ENCODE measurements around the gene TK2.

Gene TK2

GRCh38 chr16:66552286-66553177 is 2.6 kb upstream of the TK2 start, which contains the start of gene CKLF:
TSS of gene CKLF (plus strand) at chr16:66552576. CDS start at chr16:66552716, 140 bp downstream.
- H3K9me3 ChIP-seq (ENCODE audit: control insufficient read depth, low read length) = no peaks in the 10 kb centered on the region
- H3K36me3 ChIP-seq (ENCODE audit: control insufficient read depth, insufficient read depth, low read length) = no peaks in the 10 kb centered on the region
- H3K9ac ChIP-seq (ENCODE audit: low read length) = peak within 1 kb of the TSS; percentile 78
- peaks cover 25% of the 10 kb centered on the region for H3K4me1 ChIP-seq (ENCODE audit: control insufficient read depth, insufficient read depth, low read length)
- H3K4me3 ChIP-seq (ENCODE audit: low read length) = peak within 1 kb of the TSS; percentile 23
- no peaks in the 10 kb centered on the region for H3K27me3 ChIP-seq (ENCODE audit: control insufficient read depth, insufficient read depth, low read length)

- Histone ChIP-seq H3K4me1 (ENCODE audit: control insufficient read depth, insufficient read depth, low read length) (peaks cover 25% of the 10 kb centered on the region), H3K27me3 (ENCODE audit: control insufficient read depth, insufficient read depth, low read length) (no peaks in the 10 kb centered on the region), H3K36me3 (ENCODE audit: control insufficient read depth, insufficient read depth, low read length) (no peaks in the 10 kb centered on the region), H3K9me3 (ENCODE audit: control insufficient read depth, low read length) (no peaks in the 10 kb centered on the region), H3K9ac (ENCODE audit: low read length) (peak overlapping the region; percentile 78), H3K4me3 (ENCODE audit: low read length) (peak overlapping the region; percentile 23)
These were observed 1.9 kb upstream of the TK2 start for GRCh38 chr16:66551788-66552285.

GRCh38 chr16:66551348-66551759 is 1.4 kb upstream of the TK2 start:
- H3K4me1 ChIP-seq (ENCODE audit: control insufficient read depth, insufficient read depth, low read length) = peaks cover 25% of the 10 kb centered on the region
- H3K9ac ChIP-seq (ENCODE audit: low read length) = peak overlapping the region; percentile 78
- H3K36me3 ChIP-seq (ENCODE audit: control insufficient read depth, insufficient read depth, low read length) = no peaks in the 10 kb centered on the region
- no peaks in the 10 kb centered on the region for H3K27me3 ChIP-seq (ENCODE audit: control insufficient read depth, insufficient read depth, low read length)
- H3K9me3 ChIP-seq (ENCODE audit: control insufficient read depth, low read length) = no peaks in the 10 kb centered on the region
- H3K4me3 ChIP-seq (ENCODE audit: low read length) = no peak overlapping the region

GRCh38 chr16:66548868-66549267 is 1.1 kb downstream of the TK2 start:
- peak overlapping the region; percentile 93 for H3K9ac ChIP-seq (ENCODE audit: low read length)
- peaks cover 25% of the 10 kb centered on the region for H3K4me1 ChIP-seq (ENCODE audit: control insufficient read depth, insufficient read depth, low read length)

GRCh38 chr16:66548068-66548467 is 1.9 kb downstream of the TK2 start:
- Histone ChIP-seq H3K9ac (ENCODE audit: low read length) (peak overlapping the region; percentile 93), H3K4me1 (ENCODE audit: control insufficient read depth, insufficient read depth, low read length) (peaks cover 20% of the 10 kb centered on the region), H3K27me3 (ENCODE audit: control insufficient read depth, insufficient read depth, low read length) (no peaks in the 10 kb centered on the region), H3K36me3 (ENCODE audit: control insufficient read depth, insufficient read depth, low read length) (no peaks in the 10 kb centered on the region), H3K4me3 (ENCODE audit: low read length) (no peak overlapping the region), H3K9me3 (ENCODE audit: control insufficient read depth, low read length) (no peaks in the 10 kb centered on the region)

More at GRCh38 chr16:66548868-66549267, 1.1 kb downstream of the TK2 start:
- Histone ChIP-seq H3K4me3 (ENCODE audit: low read length) (peak overlapping the region; percentile 54), H3K36me3 (ENCODE audit: control insufficient read depth, insufficient read depth, low read length) (no peaks in the 10 kb centered on the region), H3K27me3 (ENCODE audit: control insufficient read depth, insufficient read depth, low read length) (no peaks in the 10 kb centered on the region), H3K9me3 (ENCODE audit: control insufficient read depth, low read length) (no peaks in the 10 kb centered on the region)

- H3K9me3 ChIP-seq (ENCODE audit: control insufficient read depth, low read length) = no peaks in the 10 kb centered on the region
- peaks cover 20% of the 10 kb centered on the region for H3K4me1 ChIP-seq (ENCODE audit: control insufficient read depth, insufficient read depth, low read length)
- no peaks in the 10 kb centered on the region for H3K36me3 ChIP-seq (ENCODE audit: control insufficient read depth, insufficient read depth, low read length)
- no peaks in the 10 kb centered on the region for H3K27me3 ChIP-seq (ENCODE audit: control insufficient read depth, insufficient read depth, low read length)
- H3K4me3 ChIP-seq (ENCODE audit: low read length) = no peak overlapping the region
- H3K9ac ChIP-seq (ENCODE audit: low read length) = no peak overlapping the region
These were observed 2.6 kb downstream of the TK2 start for GRCh38 chr16:66547101-66547989.

GRCh38 chr16:66544016-66544757 is 5.7 kb downstream of the TK2 start:
- no peak overlapping the region for H3K4me3 ChIP-seq (ENCODE audit: low read length)
- H3K4me1 ChIP-seq (ENCODE audit: control insufficient read depth, insufficient read depth, low read length) = peaks cover 3% of the 10 kb centered on the region
- H3K36me3 ChIP-seq (ENCODE audit: control insufficient read depth, insufficient read depth, low read length) = no peaks in the 10 kb centered on the region
- H3K9ac ChIP-seq (ENCODE audit: low read length) = no peak overlapping the region
- H3K9me3 ChIP-seq (ENCODE audit: control insufficient read depth, low read length) = no peaks in the 10 kb centered on the region
- H3K27me3 ChIP-seq (ENCODE audit: control insufficient read depth, insufficient read depth, low read length) = no peaks in the 10 kb centered on the region

- Histone ChIP-seq H3K36me3 (ENCODE audit: control insufficient read depth, insufficient read depth, low read length) (no peaks in the 10 kb centered on the region), H3K9me3 (ENCODE audit: control insufficient read depth, low read length) (no peaks in the 10 kb centered on the region), H3K9ac (ENCODE audit: low read length) (no peak overlapping the region), H3K4me1 (ENCODE audit: control insufficient read depth, insufficient read depth, low read length) (peaks cover 3% of the 10 kb centered on the region), H3K27me3 (ENCODE audit: control insufficient read depth, insufficient read depth, low read length) (no peaks in the 10 kb centered on the region), H3K4me3 (ENCODE audit: low read length) (no peak overlapping the region)
These were observed 6.4 kb downstream of the TK2 start for GRCh38 chr16:66543541-66543940.

- Histone ChIP-seq H3K36me3 (ENCODE audit: control insufficient read depth, insufficient read depth, low read length) (no peaks in the 10 kb centered on the region), H3K27me3 (ENCODE audit: control insufficient read depth, insufficient read depth, low read length) (no peaks in the 10 kb centered on the region), H3K9ac (ENCODE audit: low read length) (no peak overlapping the region), H3K4me1 (ENCODE audit: control insufficient read depth, insufficient read depth, low read length) (peaks cover 3% of the 10 kb centered on the region), H3K4me3 (ENCODE audit: low read length) (no peak overlapping the region), H3K9me3 (ENCODE audit: control insufficient read depth, low read length) (no peaks in the 10 kb centered on the region)
These were observed 7.5 kb downstream of the TK2 start for GRCh38 chr16:66542396-66542795.

- peaks cover 3% of the 10 kb centered on the region for H3K4me1 ChIP-seq (ENCODE audit: control insufficient read depth, insufficient read depth, low read length)
- H3K9ac ChIP-seq (ENCODE audit: low read length) = no peak overlapping the region
- no peaks in the 10 kb centered on the region for H3K36me3 ChIP-seq (ENCODE audit: control insufficient read depth, insufficient read depth, low read length)
- H3K4me3 ChIP-seq (ENCODE audit: low read length) = no peak overlapping the region
- no peaks in the 10 kb centered on the region for H3K9me3 ChIP-seq (ENCODE audit: control insufficient read depth, low read length)
- no peaks in the 10 kb centered on the region for H3K27me3 ChIP-seq (ENCODE audit: control insufficient read depth, insufficient read depth, low read length)
These were observed 8.2 kb downstream of the TK2 start for GRCh38 chr16:66541388-66542355.
